Right ventricle myocardium superior (tissue), 1 donor: ENCODE measurements around the gene UAP1L1. TPM values are rescaled to one million over a fixed set of nuclear protein-coding genes. Genes with fewer than 3 reads are reported as not detected.

Source experiments
- ATAC-seq: fragments of 200-7000 bp; cut with Tn5 transposase; one replicate; pipeline ENCODE4 v1.9.1; 2020; ENCODE audit warnings: mild to moderate bottlenecking; ENCODE audit not compliant: poor library complexity
- DNase-seq: peaks from one replicate; pipeline ENCODE4 v3.0.0-alpha.2; 2020
- intact Hi-C: fragments of 100-400 bp; cut with DNase I; formaldehyde crosslinking; loops from one replicate; pipeline ENCODE4 v1.11.2; 2022
- total RNA-seq: library from RNA; stranded (reverse); fragmentation: NEBNext Ultra II Directional; extraction: Animal tissue kit (Norgen Biotek cat#: 25700); gene quantifications from one replicate; pipeline ENCODE4 v1.2.1, GENCODE V29; 2021
- donor health status: DM: no; HTN: yes; CAD: no; lungs with severe emphysema.

UAP1L1 gene
- total RNA-seq, 1 donor from 2014 or later, result 11.3 TPM

- no peak for ATAC-seq
- peak; percentile 40 for DNase-seq
- intact Hi-C loops, result no loop called here
Observed at GRCh38 chr9:137068539-137069507, 8.5 kb upstream of the UAP1L1 start.

GRCh38 chr9:137069508-137070091 is 7.7 kb upstream of the UAP1L1 start:
- intact Hi-C loops, result no loop called here
- no peak for ATAC-seq
- peak; percentile 35 for DNase-seq

GRCh38 chr9:137070201-137070905 is 7.0 kb upstream of the UAP1L1 start, which contains the start of gene SAPCD2:
Gene SAPCD2 (minus strand): TSS chr9:137070557. CDS start chr9:137070460, 97 bp downstream.
- peak; percentile 94 for DNase-seq
- intact Hi-C loops, result no loop called here
- ATAC-seq, result peak; percentile 95

- DNase-seq, result peak; percentile 77
Observed at GRCh38 chr9:137070906-137071275, 6.4 kb upstream of the UAP1L1 start.

GRCh38 chr9:137071282-137071681 is 6.0 kb upstream of the UAP1L1 start:
- intact Hi-C loops, result no loop called here
- ATAC-seq, result no peak
- DNase-seq, result no peak

More at GRCh38 chr9:137070906-137071275, 6.4 kb upstream of the UAP1L1 start:
- intact Hi-C loops, result no loop called here
- peak; percentile 51 for ATAC-seq

- no peak for DNase-seq
Observed at GRCh38 chr9:137073992-137074399, 3.3 kb upstream of the UAP1L1 start.

GRCh38 chr9:137074657-137075274 is 2.6 kb upstream of the UAP1L1 start:
- no peak for DNase-seq
- intact Hi-C loops, result no loop called here

More at GRCh38 chr9:137073992-137074399, 3.3 kb upstream of the UAP1L1 start:
- no peak for ATAC-seq
- intact Hi-C loops, result no loop called here

GRCh38 chr9:137075275-137075775 is 2.0 kb upstream of the UAP1L1 start:
- DNase-seq, result no peak
- intact Hi-C loops, result no loop called here
- no peak for ATAC-seq

More at GRCh38 chr9:137074657-137075274, 2.6 kb upstream of the UAP1L1 start:
- no peak for ATAC-seq

- no peak for DNase-seq
- no peak for ATAC-seq
- intact Hi-C loops, result no loop called here
Observed at GRCh38 chr9:137076636-137077009, 694 bp upstream of the UAP1L1 start.

GRCh38 chr9:137077758-137078693 is 709 bp downstream of the UAP1L1 start:
- peak; percentile 6 for ATAC-seq
- peak; percentile 67 for DNase-seq
- intact Hi-C loops, result no loop called here

GRCh38 chr9:137078701-137079400 is 1.5 kb downstream of the UAP1L1 start:
- DNase-seq (no peak), ATAC-seq (no peak)
- intact Hi-C loops, result no loop called here

GRCh38 chr9:137079401-137079787 is 2.1 kb downstream of the UAP1L1 start:
- ATAC-seq, result no peak
- intact Hi-C loops, result no loop called here
- DNase-seq, result no peak

- intact Hi-C loops, result no loop called here
- DNase-seq (no peak), ATAC-seq (no peak)
Observed at GRCh38 chr9:137080260-137081122, 3.2 kb downstream of the UAP1L1 start.

GRCh38 chr9:137082222-137082924 is 5.1 kb downstream of the UAP1L1 start:
- ATAC-seq (no peak), DNase-seq (no peak)
- intact Hi-C loops, result no loop called here

GRCh38 chr9:137082925-137083290 is 5.6 kb downstream of the UAP1L1 start:
- no peak for DNase-seq
- no peak for ATAC-seq
- intact Hi-C loops, result no loop called here
